Limb (tissue), 2 donors: ENCODE measurements around the gene NAT8L.

ENCODE experiments used
- DNase-seq, 2 donors: peaks; one replicate each; pipeline ENCODE4 v3.0.0-alpha.2; 2016; ENCODE audit errors: extremely low spot score in 2 of 2

Gene NAT8L

GRCh38 chr4:2091990-2092668, 33.0 kb downstream of the NAT8L start:
- DNase-seq, result no peak

GRCh38 chr4:2092669-2093053, 33.5 kb downstream of the NAT8L start:
- DNase-seq, result no peak

- DNase-seq, result no peak
Measured at GRCh38 chr4:2093265-2093664, 34.1 kb downstream of the NAT8L start.

- DNase-seq, result no peak
Measured at GRCh38 chr4:2094545-2094944, 35.4 kb downstream of the NAT8L start.

- no peak for DNase-seq
Measured at GRCh38 chr4:2095236-2096072, 36.3 kb downstream of the NAT8L start.

GRCh38 chr4:2096073-2096609, 37.0 kb downstream of the NAT8L start:
- no peak for DNase-seq

GRCh38 chr4:2101346-2102044, 42.4 kb downstream of the NAT8L start:
- no peak for DNase-seq

- no peak for DNase-seq
Measured at GRCh38 chr4:2102045-2102883, 43.1 kb downstream of the NAT8L start.

GRCh38 chr4:2103127-2103842, 44.2 kb downstream of the NAT8L start:
- no peak for DNase-seq

GRCh38 chr4:2103843-2104547, 44.9 kb downstream of the NAT8L start:
- no peak for DNase-seq

- no peak for DNase-seq
Measured at GRCh38 chr4:2104556-2105345, 45.6 kb downstream of the NAT8L start.

- DNase-seq, result no peak
Measured at GRCh38 chr4:2105559-2105958, 46.4 kb downstream of the NAT8L start.

- DNase-seq, result no peak
Measured at GRCh38 chr4:2116687-2117400, 57.7 kb downstream of the NAT8L start.
